Measurements from ENCODE around the gene RASL10B.

Gene RASL10B

DNA sequence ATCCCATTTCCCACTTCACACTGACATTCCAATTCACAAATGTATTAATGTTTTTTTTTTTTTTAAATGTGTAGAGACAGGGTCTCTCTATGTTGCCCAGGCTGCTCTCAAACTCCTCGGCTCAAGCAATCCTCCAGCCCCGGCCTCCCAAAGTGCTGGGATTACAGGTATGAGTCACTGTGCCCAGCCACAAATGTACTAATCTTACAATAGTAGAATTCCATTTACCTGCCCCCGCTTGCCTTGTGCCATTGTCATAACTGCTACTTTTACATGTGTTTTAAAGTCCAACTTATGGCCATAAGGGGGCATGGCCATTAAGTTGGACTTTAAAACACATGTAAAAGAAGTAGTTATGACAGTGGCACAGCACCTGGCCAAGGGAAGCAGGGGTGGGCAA is 59.4 kb downstream of the RASL10B start:
- no peaks in the 10 kb centered on the region for H3K36me3 ChIP-seq (ENCODE audit: control insufficient read depth, low read length)
- no peak overlapping the region for H3K4me2 ChIP-seq (ENCODE audit: low read length)
- H3K27me3 ChIP-seq (ENCODE audit: control insufficient read depth, low read length): peaks cover 68% of the 10 kb centered on the region
- 0 out of 2 replicates have a peak, but pooled peaks cover 2% of the 10 kb centered on the region for H3F3A ChIP-seq (ENCODE audit: control insufficient read depth, insufficient read depth)
- no peaks in the 10 kb centered on the region for H4K20me1 ChIP-seq (ENCODE audit: control insufficient read depth, insufficient read depth, low read depth, low read length)
- H3K9me3 ChIP-seq (ENCODE audit: control insufficient read depth, insufficient read depth, low read length): no peaks in the 10 kb centered on the region
- H3K9me2 ChIP-seq (replicated peaks; ENCODE audit: control insufficient read depth, low read length): no peaks in the 10 kb centered on the region
- no peaks in the 10 kb centered on the region for H3K79me2 ChIP-seq (ENCODE audit: control insufficient read depth, low read length)
- H3K4me3 ChIP-seq (ENCODE audit: low read length): no peak overlapping the region
- no peak for TF ChIP-seq EZH2phosphoT487 (IDR thresholded peaks at IDR 0.05; ENCODE audit: borderline replicate concordance, low read length)
- TF ChIP-seq, protein P1, sequence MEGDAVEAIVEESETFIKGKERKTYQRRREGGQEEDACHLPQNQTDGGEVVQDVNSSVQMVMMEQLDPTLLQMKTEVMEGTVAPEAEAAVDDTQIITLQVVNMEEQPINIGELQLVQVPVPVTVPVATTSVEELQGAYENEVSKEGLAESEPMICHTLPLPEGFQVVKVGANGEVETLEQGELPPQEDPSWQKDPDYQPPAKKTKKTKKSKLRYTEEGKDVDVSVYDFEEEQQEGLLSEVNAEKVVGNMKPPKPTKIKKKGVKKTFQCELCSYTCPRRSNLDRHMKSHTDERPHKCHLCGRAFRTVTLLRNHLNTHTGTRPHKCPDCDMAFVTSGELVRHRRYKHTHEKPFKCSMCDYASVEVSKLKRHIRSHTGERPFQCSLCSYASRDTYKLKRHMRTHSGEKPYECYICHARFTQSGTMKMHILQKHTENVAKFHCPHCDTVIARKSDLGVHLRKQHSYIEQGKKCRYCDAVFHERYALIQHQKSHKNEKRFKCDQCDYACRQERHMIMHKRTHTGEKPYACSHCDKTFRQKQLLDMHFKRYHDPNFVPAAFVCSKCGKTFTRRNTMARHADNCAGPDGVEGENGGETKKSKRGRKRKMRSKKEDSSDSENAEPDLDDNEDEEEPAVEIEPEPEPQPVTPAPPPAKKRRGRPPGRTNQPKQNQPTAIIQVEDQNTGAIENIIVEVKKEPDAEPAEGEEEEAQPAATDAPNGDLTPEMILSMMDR (IDR thresholded peaks at IDR 0.05; ENCODE audit: low read depth, low read length, poor library complexity, severe bottlenecking): no peak
- H3K4me1 ChIP-seq (ENCODE audit: control insufficient read depth, low read length): no peaks in the 10 kb centered on the region
- no peak overlapping the region for H3K27ac ChIP-seq (ENCODE audit: low read depth, low read length)

DNA sequence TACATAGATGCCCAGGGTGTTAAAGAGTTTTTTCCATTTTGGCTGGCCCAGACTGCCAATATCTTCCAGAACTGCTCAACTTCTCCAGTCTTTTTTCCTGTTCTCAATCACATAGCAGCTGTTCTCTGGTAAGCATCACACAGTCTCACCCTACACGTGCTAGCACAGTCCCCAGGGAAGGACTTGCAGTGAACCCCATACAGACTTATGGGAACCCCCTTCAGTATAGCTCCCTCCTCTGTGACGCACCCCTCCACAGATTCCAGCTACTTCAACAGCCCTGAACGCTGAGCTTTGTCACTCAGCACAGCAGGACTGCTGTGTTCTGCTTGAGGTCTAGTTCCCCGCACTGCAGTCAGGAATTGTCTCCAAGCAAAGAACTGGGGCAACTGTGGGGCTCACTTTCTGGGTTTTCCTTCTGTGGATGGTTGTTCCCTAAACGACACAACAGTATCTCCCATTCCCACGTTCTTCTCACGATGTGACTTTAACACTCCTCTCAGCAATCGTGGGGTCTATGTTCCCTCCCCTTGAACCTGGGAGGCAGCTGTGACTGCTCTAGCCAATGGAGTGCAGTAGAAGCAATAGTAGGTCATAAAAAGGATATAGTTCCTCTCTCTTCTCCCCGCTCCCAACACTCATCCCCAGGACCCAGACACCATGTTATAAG is 60.4 kb downstream of the RASL10B start:
- Histone ChIP-seq H3K27me3 (ENCODE audit: control insufficient read depth, low read length) (peaks cover 72% of the 10 kb centered on the region), H3K4me2 (ENCODE audit: low read length) (no peak overlapping the region), H3K4me3 (ENCODE audit: low read length) (no peak overlapping the region), H3K4me1 (ENCODE audit: control insufficient read depth, low read length) (no peaks in the 10 kb centered on the region), H3K9me2 (replicated peaks; ENCODE audit: control insufficient read depth, low read length) (no peaks in the 10 kb centered on the region), H3K9me3 (ENCODE audit: control insufficient read depth, insufficient read depth, low read length) (no peaks in the 10 kb centered on the region), H3F3A (ENCODE audit: control insufficient read depth, insufficient read depth) (0 out of 2 replicates have a peak, but pooled peaks cover 2% of the 10 kb centered on the region), H3K79me2 (ENCODE audit: control insufficient read depth, low read length) (no peaks in the 10 kb centered on the region), H4K20me1 (ENCODE audit: control insufficient read depth, insufficient read depth, low read depth, low read length) (no peaks in the 10 kb centered on the region), H3K36me3 (ENCODE audit: control insufficient read depth, low read length) (no peaks in the 10 kb centered on the region), H3K27ac (ENCODE audit: low read depth, low read length) (no peak overlapping the region)
- TF ChIP-seq EZH2phosphoT487 (IDR thresholded peaks at IDR 0.05; ENCODE audit: borderline replicate concordance, low read length): no peak
- TF ChIP-seq, protein P1 (IDR thresholded peaks at IDR 0.05; ENCODE audit: low read depth, low read length, poor library complexity, severe bottlenecking): no peak

Measured in DOHH2 (cell line).